Left lung (tissue), 10 donors: ENCODE data around the gene CREBL2. TPM values are rescaled to one million over a fixed set of nuclear protein-coding genes. Genes with fewer than 3 reads are reported as not detected.
A peak's percentile ranks its signal among the peaks of the same experiment; 100 is the strongest.

Source experiments
- ATAC-seq: fragments of 200-7000 bp; cut with Tn5 transposase; one replicate; pipeline ENCODE4 v1.9.1; 2020; ENCODE audit warnings: moderate library complexity
- DNase-seq, 4 donors: peaks; one replicate each; pipeline ENCODE4 v3.0.0-alpha.2; 2013 to 2020
- H3K27ac ChIP-seq, 2 donors: fragments of 200-600 bp; sonication (generic) in 1 of 2; one replicate each; pipeline versions ENCODE4 v1.5.0 to v1.8.0; 2020 to 2021
- H3K27me3 ChIP-seq, 2 donors: fragments of 200-600 bp; sonication (generic) in 1 of 2; one replicate each; pipeline versions ENCODE4 v1.5.0 to v1.8.0; 2020 to 2021
- H3K36me3 ChIP-seq, 2 donors: fragments of 200-600 bp; sonication (generic) in 1 of 2; one replicate each; pipeline versions ENCODE4 v1.5.0 to v1.8.0; 2020 to 2021
- H3K4me1 ChIP-seq, 2 donors: fragments of 200-600 bp; one replicate each; pipeline ENCODE4 v1.8.0; 2021
- H3K4me3 ChIP-seq, 2 donors: fragments of 200-600 bp; sonication (generic) in 1 of 2; one replicate each; pipeline versions ENCODE4 v1.5.0 to v1.8.0; 2020 to 2021; ENCODE audit warnings: mild to moderate bottlenecking in 1 of 2
- H3K9me3 ChIP-seq, 2 donors: fragments of 200-600 bp; sonication (generic) in 1 of 2; one replicate each; pipeline versions ENCODE4 v1.5.0 to v1.8.0; 2020 to 2021
- intact Hi-C, 2 donors: fragments of 100-400 bp; cut with DNase I; formaldehyde crosslinking; loops; one replicate each; pipeline versions ENCODE4 v1.11.2 to v1.14.2; 2022
- polyA plus RNA-seq, 6 donors: library from polyadenylated mRNA; unstranded; fragments of 120-200 nt; gene quantifications; one replicate each; pipeline ENCODE4 v1.2.1, GENCODE V29; 2013; ENCODE audit not compliant: insufficient read length in 6 of 6
- total RNA-seq, 2 donors: library from RNA; stranded (reverse); fragmentation: NEBNext Ultra II Directional; extraction: Animal tissue kit (Norgen Biotek cat#: 25700); gene quantifications; one replicate each; pipeline ENCODE4 v1.2.1, GENCODE V29; 2021
- TF ChIP-seq, protein P1 (sequence below), 2 donors: fragments of 200-600 bp; sonication (generic) in 1 of 2; IDR thresholded peaks; one replicate each; pipeline versions ENCODE4 v1.5.0 to v1.8.0; 2021; ENCODE audit warnings: antibody characterized with exemption in 2 of 2
- donor health status: DM: no; HTN: yes; CAD: no.
- donor health status: DM: no; HTN: no; CAD: no.

Gene CREBL2
- total and polyA plus RNA-seq, 8 donors = 23.9 to 35.9 (median 30.9) TPM

DNA sequence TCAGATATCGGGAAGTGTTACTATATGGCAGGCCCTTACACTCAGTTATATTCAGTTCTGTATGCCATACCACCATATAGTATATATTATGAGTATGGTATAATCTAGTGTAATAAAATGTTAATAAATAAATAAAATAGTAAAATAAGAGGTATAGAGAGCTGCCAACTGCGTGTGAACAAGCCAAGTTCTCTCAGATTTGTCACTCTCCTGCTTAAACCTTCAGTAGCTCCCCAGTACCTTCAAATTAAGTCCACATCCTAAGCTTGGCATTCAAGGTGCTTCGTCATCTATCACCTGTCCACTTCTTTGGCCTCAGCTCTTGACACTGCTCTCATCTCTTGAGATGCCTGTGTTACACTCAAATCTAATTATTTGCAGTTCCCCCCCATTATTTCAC lies 12.8 kb upstream of the CREBL2 start:
- no peak for DNase-seq
- TF ChIP-seq, protein P1, sequence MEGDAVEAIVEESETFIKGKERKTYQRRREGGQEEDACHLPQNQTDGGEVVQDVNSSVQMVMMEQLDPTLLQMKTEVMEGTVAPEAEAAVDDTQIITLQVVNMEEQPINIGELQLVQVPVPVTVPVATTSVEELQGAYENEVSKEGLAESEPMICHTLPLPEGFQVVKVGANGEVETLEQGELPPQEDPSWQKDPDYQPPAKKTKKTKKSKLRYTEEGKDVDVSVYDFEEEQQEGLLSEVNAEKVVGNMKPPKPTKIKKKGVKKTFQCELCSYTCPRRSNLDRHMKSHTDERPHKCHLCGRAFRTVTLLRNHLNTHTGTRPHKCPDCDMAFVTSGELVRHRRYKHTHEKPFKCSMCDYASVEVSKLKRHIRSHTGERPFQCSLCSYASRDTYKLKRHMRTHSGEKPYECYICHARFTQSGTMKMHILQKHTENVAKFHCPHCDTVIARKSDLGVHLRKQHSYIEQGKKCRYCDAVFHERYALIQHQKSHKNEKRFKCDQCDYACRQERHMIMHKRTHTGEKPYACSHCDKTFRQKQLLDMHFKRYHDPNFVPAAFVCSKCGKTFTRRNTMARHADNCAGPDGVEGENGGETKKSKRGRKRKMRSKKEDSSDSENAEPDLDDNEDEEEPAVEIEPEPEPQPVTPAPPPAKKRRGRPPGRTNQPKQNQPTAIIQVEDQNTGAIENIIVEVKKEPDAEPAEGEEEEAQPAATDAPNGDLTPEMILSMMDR (IDR thresholded peaks at IDR 0.05) = no peak
- intact Hi-C loops = no loop called here
- ATAC-seq = no peak
- Histone ChIP-seq H3K27me3 (no peaks in the 10 kb centered on the region), H3K27ac (no peak overlapping the region), H3K4me1 (no peaks in the 10 kb centered on the region), H3K36me3 (no peaks in the 10 kb centered on the region), H3K9me3 (no peaks in the 10 kb centered on the region), H3K4me3 (no peak overlapping the region)

DNA sequence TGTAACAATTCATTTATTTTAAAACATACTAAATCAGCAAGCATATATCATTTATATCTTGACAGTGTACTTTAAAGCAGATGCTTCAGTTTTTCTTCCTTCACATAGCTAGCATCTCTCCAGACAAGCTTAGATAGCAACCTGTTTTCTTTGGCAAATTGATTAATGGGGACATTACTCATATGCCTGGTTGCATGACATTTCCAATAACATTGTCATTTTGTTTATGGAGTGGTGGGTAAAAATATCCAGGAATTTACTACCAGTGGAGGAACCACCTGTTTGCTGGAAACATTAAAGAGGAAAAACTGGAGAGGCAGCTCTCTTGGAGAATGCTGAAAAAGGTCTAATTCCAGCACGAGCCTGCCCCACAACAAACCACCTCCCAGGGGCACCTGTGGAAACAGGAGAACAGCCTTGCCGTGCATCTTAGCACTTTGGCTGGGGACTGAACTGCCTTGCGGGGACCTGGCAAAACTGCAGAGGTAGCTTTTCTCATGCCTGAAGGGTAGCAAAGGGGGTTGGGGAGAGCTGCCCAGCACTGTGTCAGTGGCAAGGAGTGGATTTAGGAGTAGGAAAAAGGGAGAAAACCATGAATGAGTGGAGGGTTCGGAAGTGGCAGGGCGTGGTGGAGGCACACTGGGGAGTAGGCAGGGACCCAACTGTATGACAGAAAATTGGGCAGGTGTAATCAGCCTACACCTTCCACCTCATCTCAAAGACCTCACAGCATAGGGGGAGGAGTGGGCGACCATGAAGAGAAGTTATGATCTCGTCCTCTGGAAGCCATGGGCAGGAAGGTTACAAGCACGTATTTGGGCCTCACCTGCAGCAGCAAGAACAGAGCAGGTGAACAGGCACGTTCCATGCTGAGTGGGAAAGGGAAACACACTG lies 11.7 kb upstream of the CREBL2 start:
- DNase-seq (no peak), ATAC-seq (no peak)
- H3K4me3 ChIP-seq = no peak overlapping the region
- no peaks in the 10 kb centered on the region for H3K27me3 ChIP-seq
- intact Hi-C loops = no loop called here
- H3K9me3 ChIP-seq = no peaks in the 10 kb centered on the region
- no peaks in the 10 kb centered on the region for H3K36me3 ChIP-seq
- TF ChIP-seq, protein P1 (IDR thresholded peaks at IDR 0.05) = no peak
- no peak overlapping the region for H3K27ac ChIP-seq
- no peaks in the 10 kb centered on the region for H3K4me1 ChIP-seq

DNA sequence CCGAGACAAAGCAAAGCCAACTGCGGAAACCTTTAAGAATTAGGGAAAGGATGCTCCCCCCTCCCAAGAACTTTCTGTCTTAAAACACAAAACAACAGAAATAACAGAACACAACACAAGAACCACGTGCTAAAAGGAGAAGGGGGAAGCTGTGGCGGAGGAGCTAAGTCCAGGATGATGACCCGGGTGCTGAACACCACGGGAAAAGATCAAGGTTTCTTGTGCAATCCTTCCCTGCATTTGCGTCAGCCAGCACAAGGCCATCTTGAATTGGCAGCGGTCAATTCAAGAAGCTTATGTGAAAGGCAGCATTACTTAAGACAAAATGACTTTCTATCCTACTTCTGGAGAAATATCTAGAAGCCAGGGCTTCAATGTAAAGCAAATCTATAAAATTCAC lies 11.0 kb upstream of the CREBL2 start:
- Histone ChIP-seq H3K4me1 (no peaks in the 10 kb centered on the region), H3K36me3 (no peaks in the 10 kb centered on the region), H3K27ac (no peak overlapping the region), H3K9me3 (no peaks in the 10 kb centered on the region), H3K27me3 (no peaks in the 10 kb centered on the region), H3K4me3 (no peak overlapping the region)
- peak in 1 of 4 donors; percentile 69 for DNase-seq
- intact Hi-C loops = no loop called here
- peak; percentile 69 for ATAC-seq
- TF ChIP-seq, protein P1 (IDR thresholded peaks at IDR 0.05) = no peak

DNA sequence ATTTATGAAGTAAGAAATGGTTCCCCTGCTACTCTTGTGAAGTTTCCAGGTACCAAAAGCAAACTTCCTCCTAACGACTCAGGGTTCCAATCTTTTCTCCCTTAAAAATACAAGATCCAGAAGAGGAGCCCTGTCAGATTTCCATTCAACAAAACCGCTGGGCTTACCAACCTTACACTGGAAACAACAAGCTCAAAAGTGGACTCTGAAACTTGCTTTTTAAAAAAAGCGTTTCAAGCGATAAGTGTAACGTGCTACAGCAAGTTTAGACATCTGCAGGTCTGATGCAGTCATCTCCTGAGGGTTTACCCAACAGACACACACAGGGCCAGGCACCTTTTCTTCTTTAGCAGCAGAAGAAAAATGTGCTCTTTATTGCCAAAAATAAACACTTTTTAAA lies 6.9 kb upstream of the CREBL2 start:
- no peak overlapping the region for H3K27ac ChIP-seq

More for the DNA sequence above, 6.9 kb upstream of the CREBL2 start:
- Histone ChIP-seq H3K27me3 (no peaks in the 10 kb centered on the region), H3K4me3 (no peak overlapping the region), H3K9me3 (no peaks in the 10 kb centered on the region), H3K36me3 (no peaks in the 10 kb centered on the region), H3K4me1 (no peaks in the 10 kb centered on the region)
- ATAC-seq (no peak), DNase-seq (no peak)
- TF ChIP-seq, protein P1 (IDR thresholded peaks at IDR 0.05) = no peak
- intact Hi-C loops = no loop called here
